Measurements from ENCODE around the gene LEP. TPM values are rescaled to one million over a fixed set of nuclear protein-coding genes. Genes with fewer than 3 reads are reported as not detected.
"Not testable (repeated sequence)": the region's sequence is repeated elsewhere in the genome, so short reads cannot be mapped to it uniquely, and the experiment has no call there.

LEP gene
- total RNA-seq, 2 experiments from 2014 or later, result not detected

DNA sequence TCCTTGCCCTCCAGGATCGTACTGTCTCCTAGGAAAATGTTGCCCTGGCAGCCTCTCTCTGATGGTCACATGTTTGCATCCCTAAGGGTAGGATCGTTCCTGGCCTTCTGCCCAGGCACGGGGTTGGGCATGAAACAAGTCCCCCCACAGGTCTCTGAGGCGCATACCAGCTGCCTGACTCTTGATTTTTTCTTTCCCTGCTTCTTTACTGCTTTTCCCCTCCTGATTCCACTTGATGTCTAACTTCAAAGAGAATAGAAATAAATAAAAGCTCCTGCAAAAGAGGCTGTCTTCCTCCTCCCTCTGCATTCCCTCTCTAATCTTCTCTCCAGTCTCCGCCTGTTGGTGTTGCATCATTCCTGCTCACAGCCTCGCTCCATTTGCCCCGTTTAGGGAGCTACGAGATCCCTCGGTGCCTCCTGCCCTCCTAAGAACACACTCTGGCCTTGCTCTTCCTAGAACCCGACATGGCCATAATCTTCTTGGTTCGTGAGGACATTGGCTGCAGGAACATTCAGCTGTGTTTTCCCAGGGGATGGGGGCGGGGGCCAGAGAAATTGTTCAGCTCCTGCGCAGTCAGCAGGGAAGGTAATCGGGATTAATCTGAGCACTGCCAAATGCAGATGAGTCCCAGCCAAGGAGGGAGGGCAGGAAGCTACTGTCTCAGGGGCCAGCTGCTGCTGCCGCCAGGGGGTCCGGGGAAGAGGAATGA is 26.0 kb downstream of the LEP start:
- H3K36me3 Mint-ChIP-seq (ENCODE audit: low read depth), result no peaks in the 10 kb centered on the region
- intact Hi-C loops (cut with DNase I, micrococcal nuclease), result no loop called here

DNA sequence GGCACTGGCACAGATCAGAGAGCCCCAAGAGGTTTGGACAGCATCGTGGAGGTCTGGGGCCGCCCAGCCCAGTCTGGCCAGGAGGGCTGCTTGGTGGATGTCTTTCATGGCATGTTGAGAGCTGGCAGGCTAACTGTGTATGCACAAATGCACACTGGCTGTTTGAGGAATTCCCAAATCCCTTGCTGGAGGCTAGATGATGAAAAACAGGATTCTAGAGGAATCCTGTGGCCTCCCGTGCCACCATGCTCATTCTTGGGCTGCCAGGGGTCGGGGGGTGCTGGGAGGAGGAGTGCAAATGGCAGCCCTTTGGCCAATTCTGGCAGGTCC is 26.5 kb downstream of the LEP start:
- Mint-ChIP-seq H3K4me1 (no peaks in the 10 kb centered on the region), H3K9me3 (ENCODE audit: low read depth) (no peaks in the 10 kb centered on the region), H3K36me3 (ENCODE audit: low read depth) (no peaks in the 10 kb centered on the region), H3K27me3 (peaks cover 22% of the 10 kb centered on the region), H3K4me3 (no peak overlapping the region), H3K27ac (no peak overlapping the region)
- POLR2A ChIA-PET, result no interaction called here
- CTCF ChIA-PET, result no interaction called here
- ATAC-seq (no peak), DNase-seq (no peak)
- intact Hi-C loops (cut with DNase I, micrococcal nuclease), result no loop called here

More for the DNA sequence above, 26.0 kb downstream of the LEP start:
- ChIA-PET POLR2A (no interaction called here), CTCF (no interaction called here)
- ATAC-seq (no peak), DNase-seq (no peak)
- Mint-ChIP-seq H3K27me3 (peaks cover 19% of the 10 kb centered on the region), H3K4me1 (no peaks in the 10 kb centered on the region), H3K4me3 (no peak overlapping the region), H3K9me3 (ENCODE audit: low read depth) (no peaks in the 10 kb centered on the region), H3K27ac (no peak overlapping the region)

DNA sequence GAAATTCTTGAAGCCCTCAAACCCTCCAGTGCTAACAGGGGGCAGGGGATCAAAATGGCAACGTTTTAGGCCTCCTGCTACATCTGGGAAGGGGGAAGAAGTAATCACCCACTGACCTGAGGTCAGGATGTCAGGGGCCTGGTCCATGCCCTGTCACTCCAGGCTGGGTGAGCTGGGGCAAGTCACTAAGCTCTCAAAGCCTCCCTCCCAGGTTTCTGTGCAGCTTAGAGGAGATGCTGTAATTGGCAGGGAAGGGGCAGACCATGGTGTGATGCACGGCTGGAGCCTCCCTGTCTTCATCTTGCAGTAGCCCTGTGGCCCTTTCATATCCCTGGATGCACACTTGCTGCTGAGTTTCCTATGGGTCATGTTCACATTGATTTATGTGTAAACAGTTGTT is 27.2 kb downstream of the LEP start:
- H3K9me3 Mint-ChIP-seq (ENCODE audit: low read depth), result no peaks in the 10 kb centered on the region
- POLR2A ChIA-PET, result no interaction called here
- ATAC-seq (no peak), DNase-seq (no peak)
- intact Hi-C loops (cut with DNase I, micrococcal nuclease), result no loop called here
- H3K27me3 Mint-ChIP-seq, result peaks cover 24% of the 10 kb centered on the region
- no peaks in the 10 kb centered on the region for H3K4me1 Mint-ChIP-seq
- H3K4me3 Mint-ChIP-seq, result no peak overlapping the region
- CTCF ChIA-PET, result no interaction called here
- H3K27ac Mint-ChIP-seq, result no peak overlapping the region
- no peaks in the 10 kb centered on the region for H3K36me3 Mint-ChIP-seq (ENCODE audit: low read depth)

DNA sequence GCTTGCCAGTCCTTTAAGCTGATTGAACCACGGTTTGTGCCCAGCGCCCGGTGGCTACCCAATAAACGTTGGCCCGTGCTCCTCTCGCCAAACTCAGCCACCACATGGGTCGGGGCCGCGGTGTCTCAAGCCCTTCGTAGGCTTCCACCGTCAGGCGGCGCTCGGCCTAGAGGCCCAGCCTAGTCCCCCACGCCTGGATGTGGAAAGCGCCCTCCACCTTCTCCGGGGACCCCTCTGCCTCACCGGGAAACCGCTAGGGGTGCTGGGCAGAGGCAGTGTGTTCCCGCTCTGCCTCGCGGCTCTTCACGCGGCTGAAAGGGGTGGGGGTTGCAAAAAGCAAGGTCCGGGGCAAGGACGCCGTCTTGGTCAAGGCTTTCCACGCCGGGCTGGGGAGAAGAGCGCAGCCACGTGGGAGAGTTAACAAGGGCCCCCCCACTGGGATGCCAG is 29.8 kb downstream of the LEP start:
- peaks cover 24% of the 10 kb centered on the region for H3K27me3 Mint-ChIP-seq
- H3K4me3 Mint-ChIP-seq, result no peak overlapping the region
- ChIA-PET CTCF (no interaction called here), POLR2A (no interaction called here)
- no peak overlapping the region for H3K27ac Mint-ChIP-seq
- H3K9me3 Mint-ChIP-seq (ENCODE audit: low read depth), result no peaks in the 10 kb centered on the region
- H3K36me3 Mint-ChIP-seq (ENCODE audit: low read depth), result no peaks in the 10 kb centered on the region
- intact Hi-C loops (cut with DNase I, micrococcal nuclease), result no loop called here
- no peak for ATAC-seq
- DNase-seq, result no peak
- H3K4me1 Mint-ChIP-seq, result no peaks in the 10 kb centered on the region

DNA sequence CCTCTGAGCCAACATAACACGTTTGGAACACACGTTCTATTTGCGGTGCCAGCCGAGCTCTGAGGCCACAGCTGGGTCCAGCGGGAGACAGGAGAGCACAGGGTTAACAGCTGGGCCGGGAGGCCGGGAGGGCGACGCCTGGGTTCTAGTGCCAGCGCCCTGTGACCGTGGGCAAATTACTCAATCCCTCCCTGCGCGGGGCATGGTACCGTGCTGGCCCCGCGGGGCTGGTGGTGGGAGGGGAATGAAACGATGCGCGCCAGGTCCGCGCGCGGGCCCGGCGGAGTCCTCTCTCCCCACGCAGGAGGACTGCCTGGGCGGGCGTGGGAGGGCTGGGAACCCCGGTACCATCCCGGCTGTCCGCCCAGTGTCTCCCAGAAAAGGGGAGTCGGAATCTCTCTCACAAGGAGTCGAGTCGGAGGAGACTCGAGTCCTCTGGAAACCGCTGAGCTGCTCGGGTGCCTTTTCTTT is 30.4 kb downstream of the LEP start:
- DNase-seq (no peak), ATAC-seq (no peak)
- POLR2A ChIA-PET, result no interaction called here
- intact Hi-C loops (cut with DNase I, micrococcal nuclease), result no loop called here
- CTCF ChIA-PET, result no interaction called here
- no peaks in the 10 kb centered on the region for H3K4me1 Mint-ChIP-seq
- H3K27ac Mint-ChIP-seq, result no peak overlapping the region
- H3K4me3 Mint-ChIP-seq, result no peak overlapping the region
- H3K9me3 Mint-ChIP-seq (ENCODE audit: low read depth), result no peaks in the 10 kb centered on the region
- peaks cover 24% of the 10 kb centered on the region for H3K27me3 Mint-ChIP-seq
- no peaks in the 10 kb centered on the region for H3K36me3 Mint-ChIP-seq (ENCODE audit: low read depth)

DNA sequence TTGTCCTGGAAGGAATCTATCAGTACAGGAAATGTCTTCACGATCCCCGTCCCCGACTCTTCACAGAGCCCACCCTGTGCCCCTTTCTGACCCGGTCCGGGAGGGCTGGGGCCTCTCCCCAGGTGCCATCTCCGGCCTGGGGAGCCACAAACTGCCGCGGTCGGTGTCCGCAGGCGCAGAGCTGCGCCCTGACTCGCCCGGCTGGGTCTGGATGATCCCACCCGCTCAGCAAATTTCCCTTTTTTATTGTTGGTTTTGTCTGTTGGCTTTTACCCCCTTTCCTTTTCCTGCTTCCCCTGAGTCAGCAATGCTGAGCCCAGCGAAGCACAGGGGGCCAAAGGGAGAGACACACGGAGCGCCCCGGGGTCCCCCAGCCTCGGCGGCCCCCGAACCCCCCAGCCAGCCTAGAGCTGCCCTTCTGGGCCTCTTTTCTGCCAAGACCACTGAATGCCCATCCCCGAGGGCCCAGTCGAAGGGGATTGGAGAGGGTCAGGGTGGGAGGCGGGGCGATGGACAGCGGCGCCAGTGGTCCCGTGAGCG is 30.9 kb downstream of the LEP start:
- no peak overlapping the region for H3K4me3 Mint-ChIP-seq
- H3K4me1 Mint-ChIP-seq, result no peaks in the 10 kb centered on the region
- peaks cover 24% of the 10 kb centered on the region for H3K27me3 Mint-ChIP-seq
- intact Hi-C loops (cut with DNase I, micrococcal nuclease), result no loop called here
- no peaks in the 10 kb centered on the region for H3K9me3 Mint-ChIP-seq (ENCODE audit: low read depth)
- H3K36me3 Mint-ChIP-seq (ENCODE audit: low read depth), result no peaks in the 10 kb centered on the region
- no peak overlapping the region for H3K27ac Mint-ChIP-seq
- ATAC-seq, result no peak
- DNase-seq, result no peak
- CTCF ChIA-PET, result no interaction called here
- POLR2A ChIA-PET, result no interaction called here

DNA sequence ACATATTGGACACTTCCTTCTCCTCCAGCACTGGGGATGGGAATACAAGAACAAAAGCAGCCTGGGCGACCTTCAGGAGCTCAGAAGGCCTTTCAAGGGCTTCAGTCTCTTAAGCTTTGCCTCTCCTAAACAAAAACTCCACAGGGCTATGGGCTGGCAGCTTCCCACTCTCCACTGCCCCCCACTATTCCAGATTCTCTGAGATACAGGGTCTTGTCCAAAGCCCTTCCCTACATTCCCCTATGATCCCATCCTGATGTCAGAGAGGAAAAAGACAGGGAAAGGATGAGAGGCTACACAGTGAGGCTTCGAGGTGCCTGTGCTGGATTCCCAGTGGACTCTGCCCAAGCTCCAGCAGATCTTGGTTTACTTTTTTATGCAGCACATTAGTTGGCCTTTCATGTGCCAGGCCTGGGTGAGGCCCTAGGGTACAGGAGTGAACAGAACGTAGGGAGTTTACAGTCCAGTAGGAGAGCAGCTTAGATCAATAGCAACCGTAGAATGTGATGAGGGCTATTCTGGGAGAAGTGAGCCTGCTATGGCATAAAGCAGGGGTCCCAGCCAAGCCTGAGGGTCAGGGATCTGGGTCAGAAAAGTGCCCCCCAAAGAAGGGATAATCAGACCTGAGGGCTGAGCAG is 33.3 kb downstream of the LEP start:
- H3K9me3 Mint-ChIP-seq (ENCODE audit: low read depth), result peaks cover 4% of the 10 kb centered on the region
- ChIA-PET CTCF (no interaction called here), POLR2A (no interaction called here)
- H3K4me3 Mint-ChIP-seq, result no peak overlapping the region
- intact Hi-C loops (cut with DNase I, micrococcal nuclease), result no loop called here
- no peak overlapping the region for H3K27ac Mint-ChIP-seq
- H3K4me1 Mint-ChIP-seq, result no peaks in the 10 kb centered on the region
- peaks cover 8% of the 10 kb centered on the region for H3K36me3 Mint-ChIP-seq (ENCODE audit: low read depth)
- ATAC-seq, result no peak
- peaks cover 12% of the 10 kb centered on the region for H3K27me3 Mint-ChIP-seq
- no peak for DNase-seq

DNA sequence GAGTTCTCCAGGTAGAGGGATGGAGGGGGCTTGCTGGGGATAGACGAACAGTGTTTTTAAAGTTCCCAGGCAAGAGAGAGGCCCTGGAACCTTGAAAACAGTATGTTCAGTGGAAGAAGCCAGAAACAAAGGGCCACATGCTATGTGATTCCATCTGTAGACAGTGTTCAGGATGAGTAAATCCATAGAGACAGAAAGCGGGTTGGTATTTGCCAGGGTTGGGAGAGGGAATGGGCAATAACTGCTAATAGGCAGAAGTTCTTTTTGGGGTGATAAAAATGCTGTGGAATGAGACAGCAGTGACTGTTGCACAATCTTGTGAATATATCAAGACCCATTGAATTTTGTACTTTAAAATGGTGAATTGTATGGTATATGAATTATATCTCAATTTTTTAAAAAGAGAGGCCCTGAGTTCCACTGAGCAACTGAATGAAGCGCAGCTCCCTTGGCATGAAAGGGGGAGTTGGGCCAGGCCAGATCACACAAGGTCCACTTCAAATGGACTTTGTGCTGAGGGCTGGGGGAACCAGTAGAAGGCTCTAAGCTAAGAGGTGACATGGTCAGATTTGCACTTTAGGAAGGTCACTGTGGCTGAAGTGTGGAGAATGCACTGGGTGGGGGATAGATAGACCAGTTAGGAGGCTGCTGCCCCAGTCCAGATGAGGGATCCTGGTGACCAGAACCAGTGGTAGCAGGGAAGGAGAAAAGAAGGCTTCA is 34.0 kb downstream of the LEP start:
- peaks cover 8% of the 10 kb centered on the region for H3K27me3 Mint-ChIP-seq
- H3K36me3 Mint-ChIP-seq (ENCODE audit: low read depth), result peaks cover 13% of the 10 kb centered on the region
- H3K4me1 Mint-ChIP-seq, result no peaks in the 10 kb centered on the region
- intact Hi-C loops (cut with DNase I, micrococcal nuclease), result no loop called here
- H3K4me3 Mint-ChIP-seq, result no peak overlapping the region
- no peak overlapping the region for H3K27ac Mint-ChIP-seq
- DNase-seq, result no peak
- ChIA-PET POLR2A (no interaction called here), CTCF (no interaction called here)
- peaks cover 9% of the 10 kb centered on the region for H3K9me3 Mint-ChIP-seq (ENCODE audit: low read depth)
- ATAC-seq, result no peak

DNA sequence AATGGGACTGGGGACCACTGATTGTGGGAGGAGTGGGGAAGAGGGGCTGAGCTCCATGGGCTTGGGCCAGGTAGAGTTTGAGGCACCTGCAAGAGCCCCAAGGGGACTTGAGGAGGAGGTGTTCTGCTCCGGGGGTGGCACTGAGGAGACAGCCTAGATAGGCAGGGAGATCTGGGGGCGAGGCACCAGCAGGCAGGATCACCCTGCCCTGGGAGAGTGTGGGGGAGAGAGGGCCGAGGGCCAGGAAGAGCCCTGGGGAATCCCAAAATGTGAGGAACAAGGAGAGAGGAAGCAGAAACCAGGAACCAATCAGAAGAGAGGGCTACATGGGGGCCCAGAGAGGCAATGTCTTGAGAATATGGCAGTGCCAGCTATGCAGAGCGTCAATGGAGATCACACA is 34.6 kb downstream of the LEP start:
- H3K27me3 Mint-ChIP-seq, result peaks cover 8% of the 10 kb centered on the region

DNA sequence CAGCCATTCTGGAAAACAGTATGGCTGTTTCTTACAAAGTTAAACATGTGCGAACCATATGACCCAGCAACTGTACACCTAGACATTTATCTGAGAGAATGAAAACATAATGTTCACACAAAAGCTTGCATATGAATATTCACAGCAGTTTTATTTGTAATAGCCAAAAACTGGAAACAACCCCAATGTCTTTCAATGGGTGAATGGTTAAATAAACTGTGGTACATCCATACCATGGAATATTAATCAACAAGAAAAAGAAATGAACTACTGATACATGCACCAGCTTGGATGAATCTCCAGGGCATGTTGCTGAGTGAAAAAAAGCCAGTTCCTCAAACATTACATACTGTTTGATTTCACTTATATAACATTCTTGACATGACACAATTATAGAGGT is 37.3 kb downstream of the LEP start:
- ATAC-seq (no peak), DNase-seq (no peak)
- intact Hi-C loops (cut with DNase I, micrococcal nuclease), result no loop called here
- Mint-ChIP-seq H3K27me3 (no peaks in the 10 kb centered on the region), H3K4me3 (no peak overlapping the region), H3K27ac (no peak overlapping the region), H3K36me3 (ENCODE audit: low read depth) (peaks cover 32% of the 10 kb centered on the region), H3K9me3 (ENCODE audit: low read depth) (peaks cover 13% of the 10 kb centered on the region), H3K4me1 (no peaks in the 10 kb centered on the region)
- ChIA-PET POLR2A (no interaction called here), CTCF (interaction anchor here (0.6 kb wide), 1 partner anchor 392 kb away, joined by 3 read pairs; no protein-coding TSS in a partner anchor)

More for the DNA sequence above, 34.6 kb downstream of the LEP start:
- peaks cover 18% of the 10 kb centered on the region for H3K36me3 Mint-ChIP-seq (ENCODE audit: low read depth)
- intact Hi-C loops (cut with DNase I, micrococcal nuclease), result no loop called here
- no peak overlapping the region for H3K4me3 Mint-ChIP-seq
- DNase-seq, result no peak
- no peaks in the 10 kb centered on the region for H3K4me1 Mint-ChIP-seq
- peaks cover 12% of the 10 kb centered on the region for H3K9me3 Mint-ChIP-seq (ENCODE audit: low read depth)
- ATAC-seq, result no peak
- no peak overlapping the region for H3K27ac Mint-ChIP-seq
- POLR2A ChIA-PET, result no interaction called here
- CTCF ChIA-PET, result no interaction called here

DNA sequence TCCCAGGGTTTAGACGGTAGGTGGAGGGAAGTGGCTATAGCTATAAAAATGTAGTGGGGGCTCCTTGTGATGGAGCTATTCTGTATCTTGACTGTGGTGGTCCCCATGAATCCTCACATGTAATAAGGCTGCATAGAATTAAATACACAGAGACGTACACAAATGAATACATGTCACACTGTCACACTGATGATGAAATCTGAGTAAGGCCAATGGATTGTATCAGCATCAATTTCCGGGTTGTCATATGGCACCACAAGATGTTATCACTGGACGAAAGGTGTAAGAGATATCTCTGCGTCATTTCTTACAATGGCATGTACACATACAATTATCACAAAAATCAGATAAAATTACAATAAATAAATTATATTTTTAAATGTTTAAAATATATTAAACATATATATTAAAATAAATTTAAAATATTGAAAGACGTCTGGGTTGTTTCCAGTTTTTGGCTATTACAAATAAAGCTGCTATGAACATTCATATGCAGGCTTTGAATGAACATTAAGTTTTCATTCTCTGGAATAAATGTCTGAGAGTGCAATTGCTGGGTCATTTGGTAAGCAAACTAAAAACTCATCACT is 38.1 kb downstream of the LEP start:
- no peak overlapping the region for H3K4me3 Mint-ChIP-seq
- DNase-seq (no peak), ATAC-seq (no peak)
- H3K4me1 Mint-ChIP-seq, result no peaks in the 10 kb centered on the region
- intact Hi-C loops (cut with DNase I, micrococcal nuclease), result no loop called here
- H3K27me3 Mint-ChIP-seq, result no peaks in the 10 kb centered on the region
- peaks cover 13% of the 10 kb centered on the region for H3K9me3 Mint-ChIP-seq (ENCODE audit: low read depth)
- POLR2A ChIA-PET, result no interaction called here
- CTCF ChIA-PET, result no interaction called here
- H3K36me3 Mint-ChIP-seq (ENCODE audit: low read depth), result peaks cover 32% of the 10 kb centered on the region
- H3K27ac Mint-ChIP-seq, result no peak overlapping the region

DNA sequence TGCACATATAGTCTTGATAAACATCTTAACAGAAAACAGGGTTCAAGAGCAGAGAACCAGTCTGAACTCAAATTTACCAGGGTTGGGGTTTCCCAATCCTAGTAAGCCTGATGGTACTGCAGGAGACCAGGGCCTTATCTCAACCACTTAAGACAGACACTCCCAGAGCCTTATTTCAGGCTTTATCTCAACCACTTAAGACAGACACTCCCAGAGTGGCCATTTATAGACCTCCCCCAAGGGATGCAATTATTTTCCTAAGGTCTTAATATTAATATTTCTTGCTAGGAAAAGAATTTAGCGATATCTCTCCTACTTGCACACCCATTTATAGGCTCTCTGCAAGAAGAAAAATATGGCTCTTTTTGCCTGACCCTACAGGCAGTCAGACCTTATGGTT is 39.4 kb downstream of the LEP start:
- H3K27me3 Mint-ChIP-seq; H3K27ac Mint-ChIP-seq; DNase-seq; CTCF ChIA-PET; POLR2A ChIA-PET; H3K4me1 Mint-ChIP-seq; ATAC-seq; intact Hi-C loops (cut with DNase I, micrococcal nuclease); H3K4me3 Mint-ChIP-seq: not testable (repeated sequence)
- Mint-ChIP-seq H3K36me3 (ENCODE audit: low read depth) (peaks cover 32% of the 10 kb centered on the region), H3K9me3 (ENCODE audit: low read depth) (peaks cover 13% of the 10 kb centered on the region)
